ENCODE results near the gene TM4SF20. TPM values are rescaled to one million over a fixed set of nuclear protein-coding genes. Genes with fewer than 3 reads are reported as not detected.

TM4SF20 gene
- polyA plus RNA-seq, 3 donors, result not detected

- H3K9ac ChIP-seq (ENCODE audit: insufficient read depth, low read length, poor library complexity, severe bottlenecking), result no peak overlapping the region
- H3K4me2 ChIP-seq (replicated peaks; ENCODE audit: extremely low read depth, low read length, poor library complexity, severe bottlenecking), result peak overlapping the region; percentile 27
- H3K79me2 ChIP-seq (ENCODE audit: insufficient read depth, low read length), result no peaks in the 10 kb centered on the region
- H3K4me1 Mint-ChIP-seq, result peaks cover 55% of the 10 kb centered on the region
- no peaks in the 10 kb centered on the region for H3K36me3 ChIP-seq (replicated peaks in 1 of 2; ENCODE audit: control insufficient read depth in 1 of 2, insufficient read depth in 2 of 2, low read length in 2 of 2)
- no peaks in the 10 kb centered on the region for H3K9me3 Mint-ChIP-seq
- H3K4me3 ChIP-seq (replicated peaks in 1 of 3; ENCODE audit: low read depth in 2 of 3, low read length in 3 of 3), result no peak overlapping the region
- H3K4me3 Mint-ChIP-seq, result no peak overlapping the region
- H3K9me3 ChIP-seq (replicated peaks in 1 of 2; ENCODE audit: control insufficient read depth in 1 of 2, insufficient read depth in 1 of 2, low read length in 2 of 2), result no peaks in the 10 kb centered on the region
- DNase-seq, result peak in 2 of 3 donors; percentile 67 to 77
- intact Hi-C loops (cut with micrococcal nuclease), result loop anchor here (5.0 to 10.0 kb wide), 3 partner anchors 32 to 60 kb away; no protein-coding TSS in a partner anchor
- H4K20me1 ChIP-seq (ENCODE audit: insufficient read depth, low read length), result no peaks in the 10 kb centered on the region
- peaks cover 0 to 3% of the 10 kb centered on the region in 2 donors for H3K36me3 Mint-ChIP-seq
- no peak overlapping the region for H2AFZ ChIP-seq (ENCODE audit: insufficient read depth, low read depth, low read length, poor library complexity, severe bottlenecking)
- H3K27ac Mint-ChIP-seq, result peak overlapping the region; percentile 31 to 89 (median 70)
- peaks cover 0 to 6% (median 0%) of the 10 kb centered on the region in 3 donors for H3K27me3 Mint-ChIP-seq (ENCODE audit: low read depth in 3 of 3)
- peaks cover 52% of the 10 kb centered on the region in 2 donors for H3K4me1 ChIP-seq (ENCODE audit: control insufficient read depth in 1 of 2, insufficient read depth in 2 of 2, low read length in 2 of 2)
- peak; percentile 17 for TF ChIP-seq CTCF (IDR thresholded peaks at IDR 0.05)
- peak overlapping the region in 1 of 2 donors; percentile 58 for H3K27ac ChIP-seq (ENCODE audit: low read depth in 1 of 2, low read length in 2 of 2)
- WGBS (ENCODE audit: insufficient coverage), result 38% methylated on average over 1 of the region's 4 CpGs
- H3K27me3 ChIP-seq (ENCODE audit: control insufficient read depth in 2 of 2, insufficient read depth in 2 of 2, low read length in 2 of 2), result no peaks in the 10 kb centered on the region
Observed at GRCh38 chr2:227404585-227405271, 25.6 kb upstream of the TM4SF20 start.

GRCh38 chr2:227402959-227403358 is 23.9 kb upstream of the TM4SF20 start:
- WGBS (ENCODE audit: insufficient coverage), result no CpG with 5 or more reads among the region's 4 CpGs

More at GRCh38 chr2:227402959-227403358, 23.9 kb upstream of the TM4SF20 start:
- Histone ChIP-seq H3K9ac (ENCODE audit: insufficient read depth, low read length, poor library complexity, severe bottlenecking) (no peak overlapping the region), H3K9me3 (replicated peaks in 1 of 2; ENCODE audit: control insufficient read depth in 1 of 2, insufficient read depth in 1 of 2, low read length in 2 of 2) (no peaks in the 10 kb centered on the region), H2AFZ (ENCODE audit: insufficient read depth, low read depth, low read length, poor library complexity, severe bottlenecking) (no peak overlapping the region), H3K4me1 (ENCODE audit: control insufficient read depth in 1 of 2, insufficient read depth in 2 of 2, low read length in 2 of 2) (peaks cover 37 to 49% of the 10 kb centered on the region in 2 donors), H3K27me3 (ENCODE audit: control insufficient read depth in 2 of 2, insufficient read depth in 2 of 2, low read length in 2 of 2) (no peaks in the 10 kb centered on the region), H3K27ac (ENCODE audit: low read depth in 1 of 2, low read length in 2 of 2) (no peak overlapping the region), H3K36me3 (replicated peaks in 1 of 2; ENCODE audit: control insufficient read depth in 1 of 2, insufficient read depth in 2 of 2, low read length in 2 of 2) (no peaks in the 10 kb centered on the region), H3K79me2 (ENCODE audit: insufficient read depth, low read length) (no peaks in the 10 kb centered on the region), H4K20me1 (ENCODE audit: insufficient read depth, low read length) (no peaks in the 10 kb centered on the region), H3K4me3 (replicated peaks in 1 of 3; ENCODE audit: low read depth in 2 of 3, low read length in 3 of 3) (no peak overlapping the region), H3K4me2 (replicated peaks; ENCODE audit: extremely low read depth, low read length, poor library complexity, severe bottlenecking) (no peak overlapping the region)
- Mint-ChIP-seq H3K27me3 (ENCODE audit: low read depth in 3 of 3) (peaks cover 0 to 6% (median 0%) of the 10 kb centered on the region in 3 donors), H3K9me3 (no peaks in the 10 kb centered on the region), H3K4me3 (no peak overlapping the region), H3K27ac (peak overlapping the region in 2 of 7 donors; percentile 27 to 65), H3K4me1 (peaks cover 49% of the 10 kb centered on the region), H3K36me3 (peaks cover 0 to under 1% of the 10 kb centered on the region in 2 donors)
- no peak for TF ChIP-seq CTCF (IDR thresholded peaks at IDR 0.05)
- peak in 1 of 3 donors; percentile 70 for DNase-seq
- intact Hi-C loops (cut with micrococcal nuclease), result loop anchor here (5.0 to 10.0 kb wide), 2 partner anchors 34 to 62 kb away; no protein-coding TSS in a partner anchor
